Hippocampal formation (tissue), 2 donors: Measurements from ENCODE around the gene EPHB6.
A peak's percentile ranks its signal among the peaks of the same experiment; 100 is the strongest.

Experiments
- DNase-seq, 2 donors: peaks; one replicate each; lab custom pipeline; 2025; lab: John Stamatoyannopoulos, UW

Gene EPHB6, protein sequence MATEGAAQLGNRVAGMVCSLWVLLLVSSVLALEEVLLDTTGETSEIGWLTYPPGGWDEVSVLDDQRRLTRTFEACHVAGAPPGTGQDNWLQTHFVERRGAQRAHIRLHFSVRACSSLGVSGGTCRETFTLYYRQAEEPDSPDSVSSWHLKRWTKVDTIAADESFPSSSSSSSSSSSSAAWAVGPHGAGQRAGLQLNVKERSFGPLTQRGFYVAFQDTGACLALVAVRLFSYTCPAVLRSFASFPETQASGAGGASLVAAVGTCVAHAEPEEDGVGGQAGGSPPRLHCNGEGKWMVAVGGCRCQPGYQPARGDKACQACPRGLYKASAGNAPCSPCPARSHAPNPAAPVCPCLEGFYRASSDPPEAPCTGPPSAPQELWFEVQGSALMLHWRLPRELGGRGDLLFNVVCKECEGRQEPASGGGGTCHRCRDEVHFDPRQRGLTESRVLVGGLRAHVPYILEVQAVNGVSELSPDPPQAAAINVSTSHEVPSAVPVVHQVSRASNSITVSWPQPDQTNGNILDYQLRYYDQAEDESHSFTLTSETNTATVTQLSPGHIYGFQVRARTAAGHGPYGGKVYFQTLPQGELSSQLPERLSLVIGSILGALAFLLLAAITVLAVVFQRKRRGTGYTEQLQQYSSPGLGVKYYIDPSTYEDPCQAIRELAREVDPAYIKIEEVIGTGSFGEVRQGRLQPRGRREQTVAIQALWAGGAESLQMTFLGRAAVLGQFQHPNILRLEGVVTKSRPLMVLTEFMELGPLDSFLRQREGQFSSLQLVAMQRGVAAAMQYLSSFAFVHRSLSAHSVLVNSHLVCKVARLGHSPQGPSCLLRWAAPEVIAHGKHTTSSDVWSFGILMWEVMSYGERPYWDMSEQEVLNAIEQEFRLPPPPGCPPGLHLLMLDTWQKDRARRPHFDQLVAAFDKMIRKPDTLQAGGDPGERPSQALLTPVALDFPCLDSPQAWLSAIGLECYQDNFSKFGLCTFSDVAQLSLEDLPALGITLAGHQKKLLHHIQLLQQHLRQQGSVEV

DNA sequence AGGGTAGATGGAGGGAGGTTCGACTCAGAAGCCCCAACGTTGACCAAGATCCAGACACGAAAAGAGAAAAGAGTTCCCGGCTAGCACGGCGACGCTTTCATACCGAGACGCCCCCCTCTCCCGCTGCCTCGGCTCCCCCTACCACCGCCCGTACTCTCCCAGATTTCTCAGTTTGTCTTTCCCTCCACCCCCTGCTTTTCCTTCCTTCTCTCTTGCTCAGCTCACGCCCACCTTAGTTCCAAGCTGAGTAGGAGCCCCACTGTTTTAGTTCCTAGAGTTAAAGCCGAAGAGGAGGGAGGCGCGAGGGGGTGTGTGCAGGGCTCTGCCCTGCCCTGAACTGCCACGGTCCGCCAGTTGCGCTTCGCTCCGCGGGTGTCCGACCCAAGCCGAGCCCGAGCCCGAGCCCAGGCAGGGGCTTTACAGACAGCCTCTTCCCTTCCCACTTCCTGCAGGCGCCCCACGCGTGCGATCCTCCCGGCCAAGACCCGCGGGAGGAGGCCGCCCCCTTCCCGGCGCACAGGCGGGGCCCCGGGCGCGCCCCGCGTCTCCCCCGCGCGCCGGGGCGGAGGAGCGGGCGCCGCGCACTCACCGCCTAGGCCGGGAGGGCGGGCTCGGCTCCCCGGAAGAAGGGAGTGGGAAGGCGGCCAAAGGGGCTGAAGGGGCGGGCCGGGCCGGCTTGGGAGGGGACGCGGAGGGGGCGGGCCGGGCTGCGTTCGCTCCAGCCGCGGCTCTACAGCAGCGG is at the start of gene EPHB6:
Gene EPHB6 (plus strand): TSS at position 705 of the 742 bp plus-strand sequence. CDS start 8,152 bp downstream, outside the sequence.
- DNase-seq = peak; percentile 34 to 58

DNA sequence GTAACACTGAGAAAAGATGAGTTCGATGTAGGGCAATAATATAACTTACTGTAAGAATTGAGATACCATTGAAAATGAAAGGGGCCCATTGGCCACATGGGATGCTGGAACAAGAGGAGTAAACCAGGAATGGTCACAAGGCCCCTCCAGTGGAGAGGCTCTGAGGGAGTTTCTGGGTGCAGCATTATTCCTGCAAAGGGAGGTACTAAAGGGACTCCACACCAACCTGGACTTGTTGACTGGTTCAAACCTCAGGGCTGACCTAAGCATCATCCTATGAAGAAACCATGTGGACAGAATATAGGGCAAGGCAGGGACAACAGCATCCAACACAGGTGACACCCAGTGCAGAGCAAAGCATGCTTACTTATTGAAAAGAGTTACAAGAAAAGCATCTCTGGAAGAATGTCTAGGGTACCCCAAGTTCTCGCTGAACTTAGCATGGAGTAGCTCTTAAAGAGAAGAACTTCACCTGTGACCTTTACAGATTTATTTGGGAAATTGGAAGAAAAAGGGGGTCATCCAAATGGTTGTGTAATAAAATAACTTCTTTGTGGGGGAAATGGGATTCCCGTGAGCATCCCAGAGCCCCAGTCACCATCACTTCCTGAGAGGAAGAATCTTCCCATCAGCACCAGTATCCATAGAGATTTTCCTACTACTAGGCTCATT is 49.4 kb upstream of the EPHB6 start:
- DNase-seq = no peak

DNA sequence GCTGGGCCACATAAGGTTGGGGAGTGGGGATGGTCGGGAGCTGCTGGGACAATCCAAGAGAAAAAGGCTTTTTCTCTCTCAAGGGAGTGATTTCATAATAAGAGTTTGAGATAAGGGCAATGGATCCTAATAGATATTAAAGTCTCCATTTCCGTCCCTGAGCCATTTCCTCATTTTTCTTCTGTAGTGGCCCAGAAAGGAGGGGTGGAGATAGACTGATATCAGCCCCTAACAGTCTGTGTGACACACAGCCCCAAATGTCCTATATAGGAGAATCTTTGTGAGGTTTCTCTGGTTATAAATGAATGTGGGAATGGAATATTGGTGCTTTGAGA is 48.9 kb upstream of the EPHB6 start:
- DNase-seq = no peak

DNA sequence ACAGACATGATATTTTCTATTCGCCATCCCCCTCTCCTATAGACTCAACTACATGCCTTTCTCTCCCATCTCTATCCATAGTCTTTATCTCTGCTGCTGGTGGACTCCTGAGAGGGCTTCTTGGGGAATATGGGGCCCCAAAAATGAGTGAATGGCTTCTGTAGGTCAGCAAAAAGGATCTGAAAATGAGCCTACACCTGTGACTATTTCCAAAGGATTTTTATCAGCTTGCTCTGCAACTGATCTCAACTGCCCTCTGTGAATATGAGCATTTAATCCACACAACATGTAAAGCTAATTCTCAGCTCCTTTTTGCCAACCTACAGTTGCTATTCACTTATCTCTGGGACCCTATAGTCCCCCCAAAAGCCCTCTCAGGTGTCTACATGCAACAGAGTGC is 47.9 kb upstream of the EPHB6 start:
- no peak for DNase-seq

DNA sequence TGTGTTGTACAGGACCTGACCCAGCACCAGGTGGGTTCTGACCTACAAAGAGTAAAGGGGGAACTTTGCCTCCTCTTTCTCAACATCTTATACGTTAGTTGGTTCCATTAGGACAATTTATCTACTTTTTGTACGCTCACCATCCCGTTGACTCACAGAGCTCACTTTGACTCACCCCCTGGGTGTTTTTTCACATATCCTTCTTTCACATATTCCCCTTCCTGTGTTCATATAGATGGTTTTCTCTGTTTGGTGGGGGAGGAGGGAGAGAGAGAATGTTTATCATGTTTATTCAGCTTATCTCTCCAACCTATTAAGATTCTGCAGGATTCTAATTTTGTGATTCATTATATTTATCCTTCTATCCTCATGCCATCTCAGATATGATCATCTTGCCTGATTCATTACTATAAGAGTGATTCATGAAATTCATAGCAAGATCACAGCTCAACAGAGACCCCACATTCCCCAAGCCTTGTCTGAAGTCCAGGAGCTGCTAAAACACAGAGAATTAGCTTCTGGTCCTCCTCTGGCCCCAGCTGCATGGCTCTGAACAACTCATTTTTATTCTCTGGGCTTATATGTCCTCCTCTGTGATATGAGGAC is 46.9 kb upstream of the EPHB6 start:
- no peak for DNase-seq

DNA sequence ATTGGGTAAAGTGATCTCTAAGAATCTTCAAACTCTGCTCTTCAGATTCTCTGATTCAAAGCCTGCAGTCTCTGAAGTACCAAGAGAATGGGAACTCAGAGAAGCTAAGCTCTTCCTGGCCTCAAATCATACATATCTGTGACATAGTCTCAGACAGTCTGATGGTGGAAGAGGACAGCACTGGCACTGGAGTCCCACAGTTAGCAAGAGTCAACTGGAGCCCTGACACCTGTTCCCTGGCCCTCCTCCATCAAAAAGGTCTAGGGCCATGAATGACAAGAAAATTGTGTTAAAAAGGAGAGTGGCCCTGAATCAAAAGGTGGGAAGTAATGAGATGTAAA is 46.4 kb upstream of the EPHB6 start:
- DNase-seq = no peak

DNA sequence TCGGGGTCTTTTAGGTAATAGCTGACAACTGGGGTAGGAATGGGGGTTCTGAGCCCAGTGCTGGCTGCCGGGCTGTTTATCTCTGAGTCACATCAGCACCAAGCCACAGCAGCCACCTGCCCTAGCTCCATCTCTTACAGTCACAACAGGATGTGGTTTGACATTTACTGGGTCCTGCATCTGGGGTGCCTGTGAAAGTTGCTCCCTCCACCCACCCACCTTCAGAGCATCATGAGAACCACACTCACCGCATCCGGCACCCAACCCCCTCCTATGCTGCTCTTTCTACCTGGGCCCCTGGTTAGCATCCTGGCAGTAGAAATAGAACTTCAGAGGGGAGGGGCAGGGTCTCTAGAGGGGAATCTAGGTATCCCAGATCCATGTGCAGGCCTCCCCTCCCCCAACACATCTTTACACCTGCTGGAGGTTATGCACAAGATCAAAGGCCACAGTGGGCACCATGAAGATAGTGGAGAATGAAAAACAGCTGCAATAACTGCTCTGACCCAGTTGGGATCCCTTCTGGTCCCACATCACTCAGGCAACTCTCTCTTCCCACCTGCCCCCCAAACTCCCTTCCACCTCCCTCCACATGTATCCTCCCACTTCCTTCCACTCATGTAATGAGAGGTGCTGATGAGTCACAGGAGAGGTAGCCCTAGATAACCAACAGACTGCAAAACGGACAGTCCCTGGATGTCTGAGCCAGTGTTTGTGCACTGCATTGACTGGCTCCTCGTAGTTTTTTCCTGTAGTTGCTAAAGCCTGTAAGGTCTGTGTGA is 45.9 kb upstream of the EPHB6 start:
- DNase-seq = no peak

DNA sequence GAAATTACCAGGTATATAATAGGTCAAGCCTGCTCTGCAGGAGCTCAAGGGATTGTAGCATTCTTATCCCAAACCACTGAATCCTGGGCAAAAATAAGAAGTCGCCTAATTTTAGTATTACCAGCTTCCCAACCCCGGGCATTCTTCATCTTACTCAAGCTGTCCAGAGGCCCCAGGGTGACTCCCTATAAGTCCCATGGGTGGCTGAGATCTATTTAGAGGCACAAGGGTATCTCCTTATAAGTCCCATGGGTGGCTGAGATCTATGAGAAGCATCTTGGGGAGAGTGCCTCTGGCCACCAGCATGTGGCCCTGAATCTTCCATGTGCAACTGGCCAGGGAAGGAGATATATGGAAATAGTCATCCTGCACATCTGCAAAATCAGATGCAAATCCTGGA is 45.2 kb upstream of the EPHB6 start:
- no peak for DNase-seq

DNA sequence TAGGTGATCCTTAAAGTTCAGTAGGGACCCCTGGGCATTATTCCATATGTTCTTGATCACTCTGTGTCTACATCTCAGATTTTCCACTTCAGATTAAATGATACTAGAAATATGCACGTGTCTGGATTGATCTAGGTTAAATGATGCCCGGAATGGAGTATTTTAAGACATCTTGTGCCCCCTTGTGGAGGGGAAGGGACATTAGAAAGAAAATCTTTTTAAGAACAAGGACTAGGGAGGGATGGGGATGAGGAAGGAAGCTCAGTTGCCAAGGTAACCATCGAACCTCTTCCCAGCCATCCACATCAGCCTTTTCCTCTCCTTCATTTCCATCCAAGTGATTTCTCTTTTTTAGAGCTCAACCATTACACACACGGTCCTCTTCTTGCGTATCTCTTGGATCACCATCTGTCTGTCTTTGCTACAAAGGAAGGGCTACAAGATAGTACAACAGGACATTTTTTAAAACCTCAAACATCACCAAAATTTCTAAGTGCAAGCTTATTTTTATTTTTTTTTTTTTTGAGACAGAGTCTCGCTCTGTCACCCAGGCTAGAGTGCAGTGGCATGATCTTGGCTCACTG is 43.6 kb upstream of the EPHB6 start:
- DNase-seq = peak in 1 of 2 donors; percentile 64

DNA sequence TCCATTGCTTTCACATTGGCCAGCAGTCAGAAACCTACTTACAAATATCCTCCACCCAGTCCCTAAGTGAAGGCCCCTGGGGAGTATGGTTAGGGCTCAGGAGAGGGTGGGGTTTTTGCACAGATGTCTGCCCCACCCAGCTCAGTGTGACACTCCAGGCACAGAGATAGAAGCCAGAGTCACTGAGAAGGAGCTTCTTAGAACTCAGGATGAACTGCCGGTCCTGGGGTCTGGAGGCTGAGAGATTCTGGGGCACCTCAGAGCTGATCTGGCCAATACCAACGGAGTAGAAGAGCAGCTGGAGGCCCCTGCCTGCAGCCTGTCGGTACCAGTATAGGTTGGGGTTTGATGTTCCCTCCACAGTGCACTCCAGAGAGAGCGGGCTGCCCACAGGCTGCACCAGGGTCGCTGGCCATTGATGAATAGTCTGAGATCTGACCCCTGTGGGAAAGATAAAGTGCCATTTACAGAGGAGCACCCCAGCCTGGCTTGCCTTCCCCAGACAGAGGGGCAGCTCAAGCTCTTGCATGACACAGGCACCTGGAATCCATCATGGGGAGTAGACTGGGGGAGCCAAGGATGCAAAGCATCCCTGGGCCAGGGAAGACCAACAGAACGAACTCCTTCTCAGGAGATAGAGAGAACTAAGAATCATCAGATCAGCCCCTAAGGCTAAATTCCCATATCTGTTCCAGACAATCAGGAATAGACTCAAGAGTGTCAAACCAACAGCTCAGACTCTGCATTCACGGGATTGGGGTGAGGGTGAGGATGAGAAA is 42.2 kb upstream of the EPHB6 start:
- no peak for DNase-seq

DNA sequence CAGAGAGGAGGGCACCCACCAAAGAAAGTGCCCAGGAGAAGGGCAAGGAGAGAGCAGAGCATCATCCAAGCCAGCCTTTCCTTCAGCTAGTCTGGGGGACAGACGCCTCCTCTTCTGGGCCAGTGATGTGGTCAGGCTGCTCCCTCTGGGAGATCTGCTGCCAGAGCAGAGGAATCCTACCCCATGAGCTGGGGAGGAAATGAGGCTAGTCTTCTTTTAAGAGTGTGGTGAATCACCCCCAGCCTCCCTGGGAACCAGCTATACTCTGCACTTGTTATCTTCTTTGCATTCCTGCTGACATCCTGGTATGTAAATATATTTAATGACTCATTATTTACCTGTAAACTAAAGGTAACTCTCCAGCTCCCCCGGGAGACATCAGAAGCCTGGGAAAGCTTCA is 41.6 kb upstream of the EPHB6 start:
- DNase-seq = no peak

DNA sequence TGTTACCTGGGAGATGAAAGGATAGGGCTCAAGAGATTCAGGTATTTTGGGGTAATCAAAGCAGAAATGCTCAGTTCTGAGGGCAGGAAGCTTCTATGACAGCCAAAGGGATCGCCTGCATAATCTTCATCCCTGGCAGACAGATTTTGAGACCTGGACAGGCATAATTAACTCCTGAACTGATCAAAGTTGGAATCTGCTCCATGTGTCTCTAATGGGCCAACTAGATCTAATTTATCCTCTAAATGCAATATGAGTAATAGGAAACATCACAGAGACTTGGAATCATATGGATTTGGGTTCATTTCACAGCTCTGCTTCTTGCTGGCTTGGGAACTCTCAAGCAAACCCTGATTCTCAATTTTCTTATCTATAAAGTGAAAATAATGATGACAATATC is 41.2 kb upstream of the EPHB6 start:
- no peak for DNase-seq

DNA sequence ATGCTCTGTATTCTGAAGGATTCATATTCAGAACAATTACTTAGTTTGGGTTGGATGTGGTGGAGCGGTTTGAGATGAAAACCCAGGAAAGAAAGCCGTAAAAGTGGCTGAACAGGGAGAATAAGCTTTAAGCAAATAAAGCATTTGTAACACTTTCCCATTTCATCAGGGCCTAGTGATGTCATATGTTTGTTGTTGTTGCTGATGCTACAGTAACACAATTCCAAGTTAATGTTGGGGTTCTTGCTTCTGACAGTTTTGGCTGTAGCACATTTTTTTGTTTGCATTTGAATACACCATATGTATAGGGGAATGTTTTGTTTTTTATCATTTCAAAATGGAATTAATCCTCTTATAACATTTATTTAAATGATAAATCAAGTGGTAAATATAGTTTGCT is 40.4 kb upstream of the EPHB6 start:
- DNase-seq = no peak

DNA sequence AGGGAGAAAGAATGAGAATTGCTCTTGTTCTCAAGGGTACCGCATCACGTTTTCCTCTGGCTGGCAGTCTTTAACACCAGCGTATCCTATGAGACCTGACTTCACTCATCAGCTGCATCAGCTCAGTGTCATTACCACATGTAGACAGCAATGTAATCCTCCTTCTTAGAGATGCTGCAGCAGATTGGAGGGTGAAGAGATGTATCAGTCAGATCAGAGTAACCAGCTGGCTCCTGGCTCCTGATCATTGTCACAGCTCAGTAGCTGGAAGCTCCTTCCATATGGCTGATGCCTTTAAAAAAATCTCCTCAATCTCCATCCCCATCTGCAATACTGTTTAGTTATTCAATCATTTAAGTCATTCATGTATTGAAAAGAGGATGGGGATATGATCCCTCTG is 39.7 kb upstream of the EPHB6 start:
- peak in 1 of 2 donors; percentile 13 for DNase-seq

DNA sequence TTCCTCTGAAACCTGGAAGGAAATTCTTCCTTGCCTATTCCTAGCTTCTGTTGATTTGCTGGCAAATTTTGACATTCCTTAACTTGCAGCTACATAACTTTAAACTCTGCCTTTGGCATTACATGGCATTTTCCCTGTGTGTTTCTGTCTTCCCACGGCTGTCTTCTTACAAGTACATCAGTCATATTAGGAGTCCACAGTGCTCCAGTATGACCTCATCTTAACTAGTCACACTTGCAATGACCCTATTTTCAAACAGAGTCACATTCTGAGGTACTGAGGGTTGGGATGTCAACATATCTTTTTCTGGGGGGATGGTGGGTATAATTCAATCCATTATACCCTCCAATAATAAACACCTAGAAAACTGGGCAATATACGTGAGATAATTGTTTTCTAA is 37.4 kb upstream of the EPHB6 start:
- DNase-seq = no peak

DNA sequence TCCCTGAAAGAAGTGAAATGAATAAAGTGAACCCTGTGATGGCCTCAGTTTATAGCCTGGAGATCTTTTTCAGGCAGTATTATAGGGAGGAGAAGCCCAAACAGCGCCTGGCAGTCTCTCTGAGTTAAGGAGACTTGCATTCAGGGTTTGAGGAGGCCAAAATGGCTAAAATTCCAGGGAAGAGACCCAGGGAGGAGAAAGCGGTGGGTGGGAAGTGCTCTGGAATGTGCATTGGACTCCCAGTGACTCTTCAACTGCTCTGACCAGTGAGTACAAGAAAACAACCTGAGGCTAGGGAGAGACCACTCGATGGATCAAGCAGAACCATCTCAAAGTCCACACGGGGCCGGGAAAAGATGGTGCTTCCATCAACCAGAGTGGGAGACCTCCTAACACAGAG is 35.3 kb upstream of the EPHB6 start:
- no peak for DNase-seq

DNA sequence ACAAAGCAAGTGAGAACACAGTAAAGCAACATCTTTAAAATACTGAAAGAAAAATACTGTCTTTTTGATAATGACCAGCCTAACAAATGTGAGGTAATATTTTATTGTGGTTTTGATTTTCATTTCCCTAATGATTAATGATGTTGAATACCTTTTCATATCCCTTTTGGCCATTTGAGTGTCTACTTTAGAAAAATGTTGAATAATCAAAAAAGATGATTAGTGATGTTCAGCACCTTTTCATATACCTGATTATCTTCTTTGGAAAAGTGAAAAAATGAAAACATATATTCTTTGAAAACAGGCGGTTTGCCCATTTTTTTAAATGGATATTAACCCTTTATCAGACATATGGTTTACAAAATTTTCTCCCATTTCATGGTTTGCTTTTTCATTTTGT is 32.2 kb upstream of the EPHB6 start:
- DNase-seq = no peak

DNA sequence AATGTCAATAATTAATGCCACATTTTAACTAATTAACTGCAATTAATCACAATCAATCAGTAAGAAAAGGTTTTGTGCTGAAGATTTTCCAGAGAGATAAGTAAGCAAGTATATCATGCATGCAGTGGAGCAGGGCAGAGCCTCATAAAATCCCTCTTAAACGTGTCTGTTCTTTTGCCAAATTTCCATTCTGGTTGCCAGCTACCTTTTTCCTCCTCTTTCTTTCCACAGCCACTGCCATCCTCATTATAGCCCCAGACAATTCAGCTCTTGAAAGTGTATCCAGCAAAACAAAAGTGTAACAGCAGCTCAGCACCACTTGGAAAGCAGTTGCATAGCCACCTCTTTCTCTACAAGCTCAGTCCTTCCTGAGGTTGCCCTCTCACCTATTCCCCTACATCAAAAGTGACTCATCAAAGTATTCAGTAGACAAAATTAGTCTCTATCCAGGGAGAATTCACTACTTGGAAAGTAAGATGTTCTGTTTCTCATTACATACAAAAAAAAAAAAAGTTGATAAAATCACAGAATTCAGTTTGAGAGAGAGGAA is 26.9 kb upstream of the EPHB6 start:
- no peak for DNase-seq

DNA sequence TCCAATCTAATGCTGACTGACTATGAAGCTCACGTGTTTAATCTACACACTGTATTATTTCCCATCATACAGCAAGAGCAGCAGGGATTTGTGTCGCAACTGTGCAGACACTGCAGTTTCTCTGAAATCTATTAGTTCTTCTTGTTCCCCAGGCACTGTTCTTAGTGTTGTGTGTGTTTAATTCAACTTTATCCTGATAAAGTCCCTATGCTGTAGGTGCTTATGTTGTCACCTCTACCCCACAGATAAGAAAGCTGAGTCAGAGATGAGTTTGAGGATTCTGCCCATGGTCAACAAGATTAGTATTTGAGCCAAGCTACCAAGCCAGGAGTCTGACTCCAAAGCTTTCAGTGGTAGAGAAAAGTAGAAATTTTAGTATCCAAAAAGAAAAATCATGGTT is 22.5 kb upstream of the EPHB6 start:
- no peak for DNase-seq
